IPS-18c (cell line): Measurements from ENCODE around the gene PXMP2.
"Not testable (repeated sequence)": the region's sequence is repeated elsewhere in the genome, so short reads cannot be mapped to it uniquely, and the experiment has no call there.

Experiments used
- H3K4me3 ChIP-seq: 2 replicates; pipeline ENCODE4 v1.7.0; 2013; ENCODE audit warnings: low read depth, mild to moderate bottlenecking, low read length, moderate library complexity; ENCODE audit not compliant: insufficient read depth
- H3K9me3 ChIP-seq: one replicate; pipeline ENCODE4 v1.6.1; 2013; ENCODE audit warnings: mild to moderate bottlenecking, low read length, moderate library complexity; ENCODE audit not compliant: control insufficient read depth, insufficient read depth

PXMP2 gene

GRCh38 chr12:132728502-132728901, 41.1 kb downstream of the PXMP2 start:
- peaks cover 6% of the 10 kb centered on the region for H3K9me3 ChIP-seq
- H3K4me3 ChIP-seq: no peak overlapping the region

GRCh38 chr12:132729541-132730320, 42.3 kb downstream of the PXMP2 start:
- Histone ChIP-seq H3K4me3 (no peak overlapping the region), H3K9me3 (peaks cover 6% of the 10 kb centered on the region)

GRCh38 chr12:132730353-132730752, 43.0 kb downstream of the PXMP2 start:
- no peak overlapping the region for H3K4me3 ChIP-seq
- H3K9me3 ChIP-seq: peaks cover 6% of the 10 kb centered on the region

GRCh38 chr12:132731574-132731973, 44.2 kb downstream of the PXMP2 start:
- Histone ChIP-seq H3K9me3 (peaks cover 6% of the 10 kb centered on the region), H3K4me3 (no peak overlapping the region)

GRCh38 chr12:132734206-132734605, 46.8 kb downstream of the PXMP2 start:
- Histone ChIP-seq H3K9me3 (peaks cover 6% of the 10 kb centered on the region), H3K4me3 (no peak overlapping the region)

GRCh38 chr12:132735496-132735895, 48.1 kb downstream of the PXMP2 start:
- Histone ChIP-seq H3K9me3 (peaks cover 3% of the 10 kb centered on the region), H3K4me3 (no peak overlapping the region)

- H3K4me3 ChIP-seq: no peak overlapping the region
Measured at GRCh38 chr12:132736378-132736777, 49.0 kb downstream of the PXMP2 start.

GRCh38 chr12:132736913-132737312, 49.5 kb downstream of the PXMP2 start:
- H3K9me3 ChIP-seq: no peaks in the 10 kb centered on the region
- no peak overlapping the region for H3K4me3 ChIP-seq

More at GRCh38 chr12:132736378-132736777, 49.0 kb downstream of the PXMP2 start:
- peaks cover 2% of the 10 kb centered on the region for H3K9me3 ChIP-seq

GRCh38 chr12:132739600-132740312, 52.4 kb downstream of the PXMP2 start:
- H3K9me3 ChIP-seq: no peaks in the 10 kb centered on the region
- no peak overlapping the region for H3K4me3 ChIP-seq

- no peaks in the 10 kb centered on the region for H3K9me3 ChIP-seq
- H3K4me3 ChIP-seq: no peak overlapping the region
Measured at GRCh38 chr12:132740313-132740646, 52.9 kb downstream of the PXMP2 start.

- Histone ChIP-seq H3K9me3 (no peaks in the 10 kb centered on the region), H3K4me3 (no peak overlapping the region)
Measured at GRCh38 chr12:132740652-132741051, 53.3 kb downstream of the PXMP2 start.

- H3K9me3 ChIP-seq: no peaks in the 10 kb centered on the region
- H3K4me3 ChIP-seq: no peak overlapping the region
Measured at GRCh38 chr12:132741620-132742019, 54.2 kb downstream of the PXMP2 start.

- Histone ChIP-seq H3K9me3 (no peaks in the 10 kb centered on the region), H3K4me3 (no peak overlapping the region)
Measured at GRCh38 chr12:132743831-132744230, 56.4 kb downstream of the PXMP2 start.

- Histone ChIP-seq H3K9me3 (no peaks in the 10 kb centered on the region), H3K4me3 (no peak overlapping the region)
Measured at GRCh38 chr12:132746613-132747012, 59.2 kb downstream of the PXMP2 start.

GRCh38 chr12:132747395-132747794, 60.0 kb downstream of the PXMP2 start:
- H3K9me3 ChIP-seq: no peaks in the 10 kb centered on the region
- H3K4me3 ChIP-seq: no peak overlapping the region

GRCh38 chr12:132747896-132748295, 60.5 kb downstream of the PXMP2 start:
- H3K9me3 ChIP-seq: no peaks in the 10 kb centered on the region
- H3K4me3 ChIP-seq: no peak overlapping the region

- Histone ChIP-seq H3K4me3 (no peak overlapping the region), H3K9me3 (no peaks in the 10 kb centered on the region)
Measured at GRCh38 chr12:132748319-132748718, 60.9 kb downstream of the PXMP2 start.

GRCh38 chr12:132753670-132754069, 66.3 kb downstream of the PXMP2 start:
- H3K9me3 ChIP-seq, H3K4me3 ChIP-seq: not testable (repeated sequence)
